Subcutaneous adipose tissue (tissue), 4 donors: ENCODE measurements around the gene ERCC6. TPM values are rescaled to one million over a fixed set of nuclear protein-coding genes. Genes with fewer than 3 reads are reported as not detected.

Source experiments
- CTCF ChIP-seq: fragments of 450-650 bp; IDR thresholded peaks from one replicate; pipeline ENCODE4 v1.5.1; 2016; ENCODE audit warnings: low read depth, mild to moderate bottlenecking, control low read depth, antibody characterized with exemption, moderate library complexity
- total RNA-seq, 4 donors: library from RNA; depleted of rRNA; stranded (reverse); fragments of >200 nt; gene quantifications; one replicate each; pipeline ENCODE4 v1.1.0, GENCODE V29; 2016

ERCC6 gene
- total RNA-seq, 4 donors from 2014 or later: 12.7 to 20.6 (median 17.1) TPM

GRCh38 chr10:49500412-49500811 lies 38.5 kb downstream of the ERCC6 start:
- TF ChIP-seq CTCF: no peak

- no peak for TF ChIP-seq CTCF
These were observed 39.5 kb downstream of the ERCC6 start for GRCh38 chr10:49499305-49499851.

GRCh38 chr10:49498425-49498824 lies 40.5 kb downstream of the ERCC6 start:
- no peak for TF ChIP-seq CTCF

GRCh38 chr10:49497358-49497757 lies 41.6 kb downstream of the ERCC6 start:
- no peak for TF ChIP-seq CTCF

- no peak for TF ChIP-seq CTCF
These were observed 50.7 kb downstream of the ERCC6 start for GRCh38 chr10:49488056-49488717.

- TF ChIP-seq CTCF: no peak
These were observed 52.2 kb downstream of the ERCC6 start for GRCh38 chr10:49486738-49487137.

- TF ChIP-seq CTCF: no peak
These were observed 52.9 kb downstream of the ERCC6 start for GRCh38 chr10:49486009-49486408.
